HepG2 (cell line): ENCODE results near the gene STIM1. TPM values are rescaled to one million over a fixed set of nuclear protein-coding genes. Genes with fewer than 3 reads are reported as not detected.
A peak's percentile ranks its signal among the peaks of the same experiment; 100 is the strongest.

Source experiments
- DZIP1 ChIP-seq: sonication (generic); formaldehyde crosslinking; IDR thresholded peaks from 2 replicates; pipeline ENCODE4 v1.5.0; 2020; ENCODE audit warnings: mild to moderate bottlenecking, missing genetic modification reagents
- KDM6A ChIP-seq: IDR thresholded peaks from 2 replicates; pipeline ENCODE4 v1.6.1; 2016; ENCODE audit warnings: low read depth
- NFIC ChIP-seq: IDR thresholded peaks from 2 replicates; pipeline ENCODE4 v1.6.1; 2012; ENCODE audit warnings: mild to moderate bottlenecking, low read length, inconsistent platforms
- NFYC ChIP-seq: IDR thresholded peaks from 2 replicates; pipeline ENCODE4 v1.6.1; 2016; ENCODE audit warnings: missing genetic modification reagents, missing compliant biosample characterization
- SNAPC5 ChIP-seq: sonication (generic); formaldehyde crosslinking; IDR thresholded peaks from 2 replicates; pipeline ENCODE4 v1.8.1; 2023; ENCODE audit warnings: mild to moderate bottlenecking, missing genetic modification reagents, borderline replicate concordance
- SRSF9 ChIP-seq: fragments of 200-400 bp; formaldehyde crosslinking; IDR thresholded peaks from 2 replicates; pipeline ENCODE4 v1.6.1; 2018; ENCODE audit warnings: borderline replicate concordance, mild to moderate bottlenecking, low read depth, low read length; ENCODE audit not compliant: insufficient read depth, poor library complexity, severe bottlenecking
- ZBTB42 ChIP-seq: sonication (generic); formaldehyde crosslinking; IDR thresholded peaks from 2 replicates; pipeline ENCODE4 v1.5.0; 2020; ENCODE audit warnings: mild to moderate bottlenecking, missing genetic modification reagents
- ZMYM4 ChIP-seq: sonication (generic); formaldehyde crosslinking; IDR thresholded peaks from 2 replicates; pipeline ENCODE4 v1.8.1; 2023; ENCODE audit warnings: mild to moderate bottlenecking, missing genetic modification reagents
- ZNF343 ChIP-seq: sonication (generic); formaldehyde crosslinking; IDR thresholded peaks from 2 replicates; pipeline ENCODE4 v1.4.0; 2020; ENCODE audit warnings: mild to moderate bottlenecking, missing genetic modification reagents
- polyA plus RNA-seq, 8 experiments: library from polyadenylated mRNA; depleted of rRNA in 3 of 8; stranded (reverse) in 7 of 8; unstranded in 1 of 8; fragments of >200 nt; fragmentation: Illumina TruSeq in 4 of 8; extraction: Trizol in 4 of 8; gene quantifications; 2 replicates each; pipeline versions ENCODE4 v1.2.1 to v1.2.3, GENCODE V29; 2011 to 2016; ENCODE audit warnings: low read depth in 4 of 8, missing spikeins in 1 of 8, mixed read lengths in 1 of 8; ENCODE audit not compliant: insufficient read depth in 1 of 8
- total RNA-seq, 5 experiments: library from RNA; depleted of rRNA; stranded (reverse); fragments of >200 nt; fragmentation: Illumina TruSeq; extraction: Trizol; gene quantifications; 2 replicates each; pipeline ENCODE4 v1.2.3, GENCODE V29; 2016; ENCODE audit warnings: low read depth in 1 of 5
- TF ChIP-seq, protein P1 (sequence below), 2 experiments: sonication (generic) in 1 of 2; formaldehyde crosslinking in 1 of 2; IDR thresholded peaks; 2 replicates each; pipeline versions ENCODE4 v1.5.1 to v1.6.1; 2011 to 2020; ENCODE audit warnings: borderline replicate concordance in 1 of 2, low read depth in 1 of 2, low read length in 1 of 2, mild to moderate bottlenecking in 1 of 2, missing genetic modification reagents in 1 of 2, moderate library complexity in 1 of 2
- TF ChIP-seq, protein P2 (sequence below): sonication (generic); formaldehyde crosslinking; IDR thresholded peaks from 2 replicates; pipeline ENCODE4 v1.4.0; 2020; ENCODE audit warnings: missing genetic modification reagents, borderline replicate concordance
- TF ChIP-seq, protein P3 (sequence below): sonication (generic); formaldehyde crosslinking; IDR thresholded peaks from 2 replicates; pipeline ENCODE4 v1.4.0; 2020; ENCODE audit warnings: missing genetic modification reagents
- TF ChIP-seq, protein P4 (sequence below): sonication (generic); formaldehyde crosslinking; conservative IDR thresholded peaks from 2 replicates; pipeline ENCODE4 v1.4.0; 2020; ENCODE audit warnings: missing genetic modification reagents

The STIM1 gene
- total and polyA plus RNA-seq, 2 of the 13 experiments (the other 11 are each of a cell fraction or from before 2014, with no cell fraction given), result 19.2 to 28.5 TPM

GRCh38 chr11:3933165-3933628 lies 77.7 kb downstream of the STIM1 start (continued):
- TF ChIP-seq SNAPC5 (no peak), ZBTB42 (CRISPR knock-in tag) (peak; percentile 74; the same call in 1 of the 2 replicates), ZMYM4 (CRISPR knock-in tag) (peak; percentile 78), NFYC (CRISPR knock-in tag) (no peak), ZNF343 (no peak), DZIP1 (CRISPR knock-in tag) (no peak), KDM6A (CRISPR knock-in tag) (peak; percentile 70), NFIC (peak; percentile 80; the same call in 1 of the 2 replicates), SRSF9 (no peak)
- TF ChIP-seq, protein P1, sequence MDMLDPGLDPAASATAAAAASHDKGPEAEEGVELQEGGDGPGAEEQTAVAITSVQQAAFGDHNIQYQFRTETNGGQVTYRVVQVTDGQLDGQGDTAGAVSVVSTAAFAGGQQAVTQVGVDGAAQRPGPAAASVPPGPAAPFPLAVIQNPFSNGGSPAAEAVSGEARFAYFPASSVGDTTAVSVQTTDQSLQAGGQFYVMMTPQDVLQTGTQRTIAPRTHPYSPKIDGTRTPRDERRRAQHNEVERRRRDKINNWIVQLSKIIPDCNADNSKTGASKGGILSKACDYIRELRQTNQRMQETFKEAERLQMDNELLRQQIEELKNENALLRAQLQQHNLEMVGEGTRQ (IDR thresholded peaks at IDR 0.05; ENCODE audit: low read depth, low read length), result no peak
- TF ChIP-seq, protein P1 (CRISPR knock-in tag; IDR thresholded peaks at IDR 0.05; ENCODE audit: borderline replicate concordance), result no peak
- TF ChIP-seq, protein P2, sequence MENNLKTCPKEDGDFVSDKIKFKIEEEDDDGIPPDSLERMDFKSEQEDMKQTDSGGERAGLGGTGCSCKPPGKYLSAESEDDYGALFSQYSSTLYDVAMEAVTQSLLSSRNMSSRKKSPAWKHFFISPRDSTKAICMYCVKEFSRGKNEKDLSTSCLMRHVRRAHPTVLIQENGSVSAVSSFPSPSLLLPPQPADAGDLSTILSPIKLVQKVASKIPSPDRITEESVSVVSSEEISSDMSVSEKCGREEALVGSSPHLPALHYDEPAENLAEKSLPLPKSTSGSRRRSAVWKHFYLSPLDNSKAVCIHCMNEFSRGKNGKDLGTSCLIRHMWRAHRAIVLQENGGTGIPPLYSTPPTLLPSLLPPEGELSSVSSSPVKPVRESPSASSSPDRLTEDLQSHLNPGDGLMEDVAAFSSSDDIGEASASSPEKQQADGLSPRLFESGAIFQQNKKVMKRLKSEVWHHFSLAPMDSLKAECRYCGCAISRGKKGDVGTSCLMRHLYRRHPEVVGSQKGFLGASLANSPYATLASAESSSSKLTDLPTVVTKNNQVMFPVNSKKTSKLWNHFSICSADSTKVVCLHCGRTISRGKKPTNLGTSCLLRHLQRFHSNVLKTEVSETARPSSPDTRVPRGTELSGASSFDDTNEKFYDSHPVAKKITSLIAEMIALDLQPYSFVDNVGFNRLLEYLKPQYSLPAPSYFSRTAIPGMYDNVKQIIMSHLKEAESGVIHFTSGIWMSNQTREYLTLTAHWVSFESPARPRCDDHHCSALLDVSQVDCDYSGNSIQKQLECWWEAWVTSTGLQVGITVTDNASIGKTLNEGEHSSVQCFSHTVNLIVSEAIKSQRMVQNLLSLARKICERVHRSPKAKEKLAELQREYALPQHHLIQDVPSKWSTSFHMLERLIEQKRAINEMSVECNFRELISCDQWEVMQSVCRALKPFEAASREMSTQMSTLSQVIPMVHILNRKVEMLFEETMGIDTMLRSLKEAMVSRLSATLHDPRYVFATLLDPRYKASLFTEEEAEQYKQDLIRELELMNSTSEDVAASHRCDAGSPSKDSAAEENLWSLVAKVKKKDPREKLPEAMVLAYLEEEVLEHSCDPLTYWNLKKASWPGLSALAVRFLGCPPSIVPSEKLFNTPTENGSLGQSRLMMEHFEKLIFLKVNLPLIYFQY (CRISPR knock-in tag), result no peak
- TF ChIP-seq, protein P3, sequence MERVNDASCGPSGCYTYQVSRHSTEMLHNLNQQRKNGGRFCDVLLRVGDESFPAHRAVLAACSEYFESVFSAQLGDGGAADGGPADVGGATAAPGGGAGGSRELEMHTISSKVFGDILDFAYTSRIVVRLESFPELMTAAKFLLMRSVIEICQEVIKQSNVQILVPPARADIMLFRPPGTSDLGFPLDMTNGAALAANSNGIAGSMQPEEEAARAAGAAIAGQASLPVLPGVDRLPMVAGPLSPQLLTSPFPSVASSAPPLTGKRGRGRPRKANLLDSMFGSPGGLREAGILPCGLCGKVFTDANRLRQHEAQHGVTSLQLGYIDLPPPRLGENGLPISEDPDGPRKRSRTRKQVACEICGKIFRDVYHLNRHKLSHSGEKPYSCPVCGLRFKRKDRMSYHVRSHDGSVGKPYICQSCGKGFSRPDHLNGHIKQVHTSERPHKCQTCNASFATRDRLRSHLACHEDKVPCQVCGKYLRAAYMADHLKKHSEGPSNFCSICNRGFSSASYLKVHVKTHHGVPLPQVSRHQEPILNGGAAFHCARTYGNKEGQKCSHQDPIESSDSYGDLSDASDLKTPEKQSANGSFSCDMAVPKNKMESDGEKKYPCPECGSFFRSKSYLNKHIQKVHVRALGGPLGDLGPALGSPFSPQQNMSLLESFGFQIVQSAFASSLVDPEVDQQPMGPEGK (CRISPR knock-in tag), result no peak; the same call in 1 of the 2 replicates
- TF ChIP-seq, protein P4, sequence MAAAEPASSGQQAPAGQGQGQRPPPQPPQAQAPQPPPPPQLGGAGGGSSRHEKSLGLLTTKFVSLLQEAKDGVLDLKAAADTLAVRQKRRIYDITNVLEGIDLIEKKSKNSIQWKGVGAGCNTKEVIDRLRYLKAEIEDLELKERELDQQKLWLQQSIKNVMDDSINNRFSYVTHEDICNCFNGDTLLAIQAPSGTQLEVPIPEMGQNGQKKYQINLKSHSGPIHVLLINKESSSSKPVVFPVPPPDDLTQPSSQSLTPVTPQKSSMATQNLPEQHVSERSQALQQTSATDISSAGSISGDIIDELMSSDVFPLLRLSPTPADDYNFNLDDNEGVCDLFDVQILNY (CRISPR knock-in tag), result no peak
